HG03354 (cell line): ENCODE data around the gene MERTK.
A peak's percentile ranks its signal among the peaks of the same experiment; 100 is the strongest.
"Not testable (repeated sequence)": the region's sequence is repeated elsewhere in the genome, so short reads cannot be mapped to it uniquely, and the experiment has no call there.

Experiments
- ATAC-seq: cut with Tn5 transposase; IDR thresholded peaks from one replicate; pipeline ENCODE4 v1.9.1; 2021; ENCODE audit warnings: mild to moderate bottlenecking; ENCODE audit not compliant: unreplicated experiment, poor library complexity, severe bottlenecking

The MERTK gene

GRCh38 chr2:112031473-112032223 is 133.2 kb downstream of the MERTK start:
- ATAC-seq: no peak

- no peak for ATAC-seq
Observed at GRCh38 chr2:112032224-112032586, 133.8 kb downstream of the MERTK start.

- no peak for ATAC-seq
Observed at GRCh38 chr2:112032689-112033465, 134.5 kb downstream of the MERTK start.

GRCh38 chr2:112033600-112033999 is 135.2 kb downstream of the MERTK start:
- no peak for ATAC-seq

GRCh38 chr2:112034924-112035323 is 136.5 kb downstream of the MERTK start:
- ATAC-seq: no peak

- ATAC-seq: no peak
Observed at GRCh38 chr2:112035786-112036185, 137.4 kb downstream of the MERTK start.

- ATAC-seq: not testable (repeated sequence)
Observed at GRCh38 chr2:112039556-112039955, 141.1 kb downstream of the MERTK start.

- ATAC-seq: not testable (repeated sequence)
Observed at GRCh38 chr2:112040066-112040465, 141.7 kb downstream of the MERTK start.

- not testable (repeated sequence) for ATAC-seq
Observed at GRCh38 chr2:112041460-112041859, 143.1 kb downstream of the MERTK start.

- no peak for ATAC-seq
Observed at GRCh38 chr2:112045446-112046014, 147.1 kb downstream of the MERTK start.

- no peak for ATAC-seq
Observed at GRCh38 chr2:112046231-112046630, 147.8 kb downstream of the MERTK start.

- ATAC-seq: no peak
Observed at GRCh38 chr2:112047537-112048235, 149.3 kb downstream of the MERTK start.

GRCh38 chr2:112048236-112048592 is 149.8 kb downstream of the MERTK start:
- ATAC-seq: no peak

- ATAC-seq: peak; percentile 53
Observed at GRCh38 chr2:112048887-112049286, 150.5 kb downstream of the MERTK start.

- no peak for ATAC-seq
Observed at GRCh38 chr2:112050316-112050715, 151.9 kb downstream of the MERTK start.

GRCh38 chr2:112053917-112054846 is 155.8 kb downstream of the MERTK start:
- peak; percentile 67 for ATAC-seq

- peak; percentile 60 for ATAC-seq
Observed at GRCh38 chr2:112054847-112055729, 156.7 kb downstream of the MERTK start, which contains the start of gene TMEM87B. Gene TMEM87B (plus strand): TSS chr2:112055269. CDS start chr2:112055592, 323 bp downstream.
